CD4-positive, alpha-beta T cell (primary cell): ENCODE results near the gene CCL16. TPM values are rescaled to one million over a fixed set of nuclear protein-coding genes. Genes with fewer than 3 reads are reported as not detected.

Source experiments
- ATAC-seq: fragments of 200-7000 bp; cut with Tn5 transposase; one replicate; pipeline ENCODE4 v1.10.0; 2022; ENCODE audit warnings: mild to moderate bottlenecking; ENCODE audit not compliant: poor library complexity
- CTCF ChIA-PET: fragments of 350-600 bp; sonication (Branson Sonifier 250); formaldehyde crosslinking; loops from one replicate; lab custom pipeline; 2021; ENCODE audit warnings: antibody characterized with exemption, inconsistent platforms; lab: Charles Lee
- POLR2A ChIA-PET: fragments of 350-600 bp; sonication (Branson Sonifier 250); formaldehyde crosslinking; loops from one replicate; lab custom pipeline; 2021; ENCODE audit warnings: antibody characterized with exemption, inconsistent platforms; lab: Charles Lee
- DNase-seq, 14 experiments: peaks; one replicate each; pipeline ENCODE4 v3.0.0-alpha.2; 2013 to 2020; ENCODE audit warnings: mixed read lengths in 2 of 14
- H3K27ac ChIP-seq, 2 donors: one replicate each; pipeline versions ENCODE4 v1.5.1 to v1.7.0; 2013; ENCODE audit warnings: low read length in 2 of 2, low read depth in 1 of 2, mild to moderate bottlenecking in 1 of 2
- H3K27me3 ChIP-seq, 2 experiments: 1 replicate in 1 of 2; 2 replicates in 1 of 2; pipeline versions ENCODE4 v1.6.1 to v1.7.0; 2013; ENCODE audit warnings: low read length in 2 of 2, control low read depth in 1 of 2, mild to moderate bottlenecking in 1 of 2, moderate library complexity in 1 of 2; ENCODE audit not compliant: insufficient read depth in 2 of 2, control insufficient read depth in 1 of 2
- H3K36me3 ChIP-seq: one replicate; pipeline ENCODE4 v1.6.1; 2013; ENCODE audit warnings: low read length, control low read depth; ENCODE audit not compliant: insufficient read depth
- H3K4me1 ChIP-seq: one replicate; pipeline ENCODE4 v1.6.1; 2013; ENCODE audit warnings: low read length, control low read depth; ENCODE audit not compliant: insufficient read depth
- H3K4me3 ChIP-seq: one replicate; pipeline ENCODE4 v1.5.1; 2013; ENCODE audit warnings: mild to moderate bottlenecking, low read length, moderate library complexity
- H3K9me3 ChIP-seq, 2 experiments: 1 replicate in 1 of 2; 2 replicates in 1 of 2; pipeline versions ENCODE4 v1.6.1 to v1.7.0; 2013; ENCODE audit warnings: low read length in 2 of 2, mild to moderate bottlenecking in 2 of 2, control low read depth in 1 of 2, moderate library complexity in 1 of 2; ENCODE audit not compliant: control insufficient read depth in 1 of 2, insufficient read depth in 1 of 2
- H3K27ac Mint-ChIP-seq: one replicate; pipeline ENCODE4 v1.8.0; 2020; ENCODE audit warnings: mixed read lengths
- H3K27me3 Mint-ChIP-seq: one replicate; pipeline ENCODE4 v1.8.0; 2021; ENCODE audit warnings: mixed read lengths
- H3K36me3 Mint-ChIP-seq: one replicate; pipeline ENCODE4 v1.8.0; 2021; ENCODE audit warnings: low read depth, mixed read lengths
- H3K4me1 Mint-ChIP-seq: one replicate; pipeline ENCODE4 v1.8.0; 2021; ENCODE audit warnings: low read depth, mixed read lengths
- H3K4me3 Mint-ChIP-seq: one replicate; pipeline ENCODE4 v1.8.0; 2020; ENCODE audit warnings: mild to moderate bottlenecking, mixed read lengths
- H3K9me3 Mint-ChIP-seq: one replicate; pipeline ENCODE4 v1.8.0; 2020; ENCODE audit warnings: mixed read lengths
- intact Hi-C, 2 experiments: fragments of 100-400 bp; cut with DNase I in 1 of 2; cut with micrococcal nuclease in 1 of 2; formaldehyde crosslinking; loops; one replicate each; pipeline versions ENCODE4 v1.15.1 to v1.9.0; 2023 to 2025; cut with DNase I, micrococcal nuclease
- total RNA-seq, 174 experiments: library from RNA in 2 of 174; stranded (reverse) in 2 of 174; gene quantifications; one replicate each; pipeline ENCODE4 v1.2.3 and lab custom pipeline; 2021 to 2026
- TF ChIP-seq, protein P1 (sequence below): fragments of 200-600 bp; IDR thresholded peaks from one replicate; pipeline ENCODE4 v1.8.0; 2022; ENCODE audit warnings: antibody characterized with exemption, mild to moderate bottlenecking

CCL16 gene
- total RNA-seq, 2 experiments from 2014 or later, result not detected

DNA sequence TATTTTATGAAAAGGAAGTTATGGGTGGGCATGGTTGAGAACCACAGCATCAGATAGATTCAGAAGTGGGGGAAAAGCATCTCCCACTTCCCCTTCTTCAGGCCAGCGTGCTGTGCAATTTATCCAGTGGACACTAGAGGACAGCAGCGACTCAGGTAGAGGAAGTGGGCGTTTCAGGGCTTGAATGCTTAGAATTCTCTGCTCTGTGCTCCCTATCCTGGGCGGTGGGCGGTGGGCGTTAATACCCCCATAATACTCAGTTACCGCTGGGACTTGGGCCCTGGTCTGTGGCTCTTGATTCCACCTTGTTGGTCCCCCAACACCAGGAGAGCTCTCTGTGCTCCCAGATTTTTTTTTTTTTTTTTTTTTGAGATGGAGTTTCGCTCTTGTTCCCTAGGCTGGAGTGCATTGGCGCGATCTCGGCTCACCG is 34.1 kb downstream of the CCL16 start:
- Mint-ChIP-seq H3K9me3 (no peaks in the 10 kb centered on the region), H3K27ac (no peak overlapping the region), H3K36me3 (no peaks in the 10 kb centered on the region), H3K27me3 (no peaks in the 10 kb centered on the region), H3K4me1 (no peaks in the 10 kb centered on the region), H3K4me3 (no peak overlapping the region)
- peak; percentile 85 for ATAC-seq
- ChIA-PET CTCF (no interaction called here), POLR2A (no interaction called here)
- intact Hi-C loops, result loop anchor here in 1 of 2 experiments (10.0 kb wide), 1 partner anchor 538 kb away; the partner anchor contains the start of gene ZNHIT3
- TF ChIP-seq, protein P1, sequence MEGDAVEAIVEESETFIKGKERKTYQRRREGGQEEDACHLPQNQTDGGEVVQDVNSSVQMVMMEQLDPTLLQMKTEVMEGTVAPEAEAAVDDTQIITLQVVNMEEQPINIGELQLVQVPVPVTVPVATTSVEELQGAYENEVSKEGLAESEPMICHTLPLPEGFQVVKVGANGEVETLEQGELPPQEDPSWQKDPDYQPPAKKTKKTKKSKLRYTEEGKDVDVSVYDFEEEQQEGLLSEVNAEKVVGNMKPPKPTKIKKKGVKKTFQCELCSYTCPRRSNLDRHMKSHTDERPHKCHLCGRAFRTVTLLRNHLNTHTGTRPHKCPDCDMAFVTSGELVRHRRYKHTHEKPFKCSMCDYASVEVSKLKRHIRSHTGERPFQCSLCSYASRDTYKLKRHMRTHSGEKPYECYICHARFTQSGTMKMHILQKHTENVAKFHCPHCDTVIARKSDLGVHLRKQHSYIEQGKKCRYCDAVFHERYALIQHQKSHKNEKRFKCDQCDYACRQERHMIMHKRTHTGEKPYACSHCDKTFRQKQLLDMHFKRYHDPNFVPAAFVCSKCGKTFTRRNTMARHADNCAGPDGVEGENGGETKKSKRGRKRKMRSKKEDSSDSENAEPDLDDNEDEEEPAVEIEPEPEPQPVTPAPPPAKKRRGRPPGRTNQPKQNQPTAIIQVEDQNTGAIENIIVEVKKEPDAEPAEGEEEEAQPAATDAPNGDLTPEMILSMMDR, result peak; percentile 68
- H3K27me3 ChIP-seq, result no peaks in the 10 kb centered on the region
- no peak overlapping the region for H3K27ac ChIP-seq
- peak in 13 of 14 experiments; percentile 9 to 71 (median 26) for DNase-seq
- peaks cover 6% of the 10 kb centered on the region for H3K4me1 ChIP-seq
- H3K9me3 ChIP-seq, result no peaks in the 10 kb centered on the region
- no peaks in the 10 kb centered on the region for H3K36me3 ChIP-seq
- H3K4me3 ChIP-seq, result no peak overlapping the region

DNA sequence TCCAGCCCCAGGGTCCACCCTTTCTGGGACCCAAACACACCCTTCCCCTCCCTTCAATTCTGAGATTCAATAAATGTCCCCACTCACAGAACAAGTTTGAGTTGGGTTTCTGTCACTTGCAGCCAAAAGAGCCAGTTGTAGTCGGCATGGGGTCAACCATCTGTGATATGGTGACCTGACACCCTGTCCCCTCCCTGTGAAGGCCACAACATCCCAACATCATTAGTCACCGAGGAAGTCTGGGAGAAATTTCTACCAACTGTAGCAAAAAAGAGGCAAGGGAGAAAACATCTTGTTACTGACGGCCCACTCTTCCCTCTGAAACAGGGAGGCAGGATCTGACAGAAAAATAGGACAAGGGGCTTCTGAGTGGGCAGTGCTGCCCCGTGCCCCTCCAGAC is 37.1 kb downstream of the CCL16 start:
- Histone ChIP-seq H3K4me1 (peaks cover 6% of the 10 kb centered on the region), H3K27ac (no peak overlapping the region), H3K4me3 (no peak overlapping the region), H3K9me3 (no peaks in the 10 kb centered on the region), H3K36me3 (no peaks in the 10 kb centered on the region), H3K27me3 (no peaks in the 10 kb centered on the region)
- no peaks in the 10 kb centered on the region for H3K9me3 Mint-ChIP-seq
- H3K27me3 Mint-ChIP-seq, result no peaks in the 10 kb centered on the region
- H3K36me3 Mint-ChIP-seq, result no peaks in the 10 kb centered on the region
- TF ChIP-seq, protein P1, result no peak
- ChIA-PET CTCF (no interaction called here), POLR2A (no interaction called here)
- ATAC-seq (no peak), DNase-seq (no peak)
- intact Hi-C loops, result loop anchor here in 1 of 2 experiments (5.0 to 10.0 kb wide), 2 partner anchors 97 to 541 kb away; partner anchors contain the start of gene ZNHIT3
- no peak overlapping the region for H3K27ac Mint-ChIP-seq
- no peaks in the 10 kb centered on the region for H3K4me1 Mint-ChIP-seq
- H3K4me3 Mint-ChIP-seq, result no peak overlapping the region

- ChIA-PET POLR2A (no interaction called here), CTCF (no interaction called here)
- no peak within 1 kb of the TSS for H3K27ac ChIP-seq
- H3K4me1 ChIP-seq, result peaks cover 6% of the 10 kb centered on the region
- DNase-seq, result no peak
- intact Hi-C loops, result loop anchor here in 1 of 2 experiments (5.0 to 10.0 kb wide), 2 partner anchors 96 to 541 kb away; partner anchors contain the start of gene ZNHIT3
- no peaks in the 10 kb centered on the region for H3K27me3 ChIP-seq
- Mint-ChIP-seq H3K4me3 (no peak within 1 kb of the TSS), H3K9me3 (no peaks in the 10 kb centered on the region), H3K27ac (no peak within 1 kb of the TSS), H3K4me1 (no peaks in the 10 kb centered on the region), H3K36me3 (no peaks in the 10 kb centered on the region), H3K27me3 (no peaks in the 10 kb centered on the region)
- no peaks in the 10 kb centered on the region for H3K36me3 ChIP-seq
- H3K9me3 ChIP-seq, result no peaks in the 10 kb centered on the region
- H3K4me3 ChIP-seq, result no peak within 1 kb of the TSS
- no peak for ATAC-seq
- TF ChIP-seq, protein P1, result no peak
Measured at GRCh38 chr17:35943537-35943936, 37.8 kb downstream of the CCL16 start, which contains the start of gene LYZL6. TSS of gene LYZL6 (minus strand) at chr17:35943713. CDS start at chr17:35939356, 4,357 bp downstream.
